CD4-positive, alpha-beta T cell treated with Interleukin-6 at 100 ng/mL for 8 hours (primary cell): ENCODE data around the gene S100G.
"Not testable (repeated sequence)": the region's sequence is repeated elsewhere in the genome, so short reads cannot be mapped to it uniquely, and the experiment has no call there.

ENCODE experiments used
- DNase-seq: peaks from one replicate; pipeline ENCODE4 v3.0.0-alpha.2; 2020; ENCODE audit warnings: mixed read lengths, low spot score

Gene S100G

GRCh38 chrX:16649858-16650257 is at the start of gene S100G:
S100G (plus strand) TSS chrX:16650158; CDS start chrX:16651007, 849 bp downstream.
- no peak for DNase-seq

DNA sequence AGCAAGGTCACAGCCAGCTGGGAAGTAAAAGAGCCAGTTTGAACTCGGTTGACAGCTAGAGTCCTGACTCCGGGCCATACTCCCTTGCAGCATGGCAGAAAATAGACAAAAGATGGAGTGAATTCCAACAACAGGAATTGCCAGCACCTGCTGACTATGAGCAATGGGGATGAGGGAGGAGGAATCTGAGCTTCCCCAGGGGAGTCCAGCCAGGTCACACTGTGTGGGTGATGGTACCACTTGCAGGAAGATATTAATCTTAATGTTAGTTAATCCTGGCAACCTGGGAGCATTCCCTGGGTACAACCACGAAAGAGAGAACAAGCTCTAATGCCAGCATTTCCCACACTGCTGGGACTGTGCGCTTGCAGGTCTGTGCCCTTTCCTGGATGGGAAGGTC is 48.1 kb upstream of the S100G start:
- no peak for DNase-seq

DNA sequence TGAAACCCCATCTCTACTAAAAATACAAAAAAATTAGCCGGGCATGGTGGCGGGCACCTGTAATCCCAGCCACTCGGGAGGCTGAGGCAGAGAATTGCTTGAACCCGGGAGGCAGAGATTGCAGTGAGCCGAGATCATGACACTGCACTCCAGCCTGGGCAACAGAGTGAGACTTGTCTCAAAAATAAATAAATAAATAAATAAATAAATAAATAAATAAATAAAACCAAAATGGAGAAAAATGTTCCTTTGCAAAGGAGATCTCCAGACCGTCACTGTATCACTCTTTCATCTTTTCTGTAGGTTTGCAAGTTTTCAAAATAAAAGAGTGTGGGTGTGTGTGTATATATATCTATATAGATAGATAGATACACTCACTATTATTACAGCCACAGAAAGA is 46.7 kb upstream of the S100G start:
- not testable (repeated sequence) for DNase-seq

DNA sequence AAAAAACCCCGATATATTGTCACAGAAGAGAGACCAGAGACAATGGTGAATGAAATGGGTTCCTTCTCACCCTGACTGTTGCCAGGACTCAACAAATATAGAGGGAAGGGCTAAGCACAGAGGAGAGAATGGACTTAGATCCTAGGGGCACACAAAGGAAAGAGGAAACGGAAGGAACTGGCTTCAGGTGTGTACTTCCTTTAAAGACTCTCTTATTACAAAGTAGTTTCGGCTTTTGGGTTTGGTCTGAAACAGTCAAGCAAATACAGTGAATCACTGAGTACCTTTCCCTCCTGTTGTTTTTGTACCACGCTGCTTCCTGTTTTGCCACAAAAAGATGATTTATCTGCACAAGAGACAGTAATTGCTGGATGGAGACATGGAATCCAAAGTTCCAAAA is 46.1 kb upstream of the S100G start:
- DNase-seq = peak; percentile 36

DNA sequence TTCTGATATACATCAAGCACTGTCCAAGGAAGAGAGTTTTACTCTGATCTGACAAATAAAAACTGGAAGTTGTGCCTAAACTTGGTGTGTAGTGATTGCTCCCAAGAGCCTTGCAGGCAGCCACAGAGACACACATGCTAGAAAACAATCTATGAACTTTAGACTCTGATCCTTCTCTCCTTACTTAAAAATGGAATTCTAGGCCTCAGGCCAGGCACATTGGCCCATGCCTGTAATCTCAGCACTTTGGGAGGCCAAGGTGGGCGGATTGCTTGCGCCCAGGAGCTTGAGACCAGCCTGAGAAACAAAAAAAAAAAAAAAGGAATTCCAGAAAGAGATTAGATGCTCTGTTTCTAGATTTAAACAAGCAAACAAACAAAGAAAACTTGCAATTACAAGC is 45.6 kb upstream of the S100G start:
- DNase-seq = no peak

DNA sequence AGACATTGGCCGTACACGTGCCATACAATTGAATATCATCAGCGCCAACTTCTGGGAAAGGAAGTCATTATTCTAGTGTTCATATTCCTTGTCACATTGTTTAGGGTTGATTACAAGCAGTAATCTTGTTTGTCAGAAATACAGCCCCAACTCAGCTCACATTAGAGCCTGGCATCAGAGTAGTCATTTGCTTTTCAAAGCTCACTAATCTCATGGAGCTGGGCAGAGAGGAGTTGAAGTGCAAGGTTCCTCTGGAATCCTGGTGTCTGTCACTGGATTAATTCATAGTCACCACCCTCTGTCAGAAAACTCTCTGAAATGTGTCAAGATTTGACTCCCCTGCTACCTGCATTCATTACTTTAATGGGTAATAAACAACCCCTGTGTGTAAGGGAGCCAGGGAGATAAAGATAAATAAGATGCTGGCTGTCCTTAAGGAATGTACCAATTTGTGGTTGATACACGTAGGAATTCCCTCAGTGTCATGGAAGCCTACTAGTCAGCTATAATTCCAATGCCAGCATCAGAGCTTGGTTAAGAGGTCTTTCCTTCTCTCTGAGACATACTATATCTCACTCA is 43.7 kb upstream of the S100G start:
- DNase-seq = no peak

GRCh38 chrX:16610121-16610621 is 39.8 kb upstream of the S100G start:
- DNase-seq = no peak

GRCh38 chrX:16610654-16611053 is 39.3 kb upstream of the S100G start:
- DNase-seq = not testable (repeated sequence)

DNA sequence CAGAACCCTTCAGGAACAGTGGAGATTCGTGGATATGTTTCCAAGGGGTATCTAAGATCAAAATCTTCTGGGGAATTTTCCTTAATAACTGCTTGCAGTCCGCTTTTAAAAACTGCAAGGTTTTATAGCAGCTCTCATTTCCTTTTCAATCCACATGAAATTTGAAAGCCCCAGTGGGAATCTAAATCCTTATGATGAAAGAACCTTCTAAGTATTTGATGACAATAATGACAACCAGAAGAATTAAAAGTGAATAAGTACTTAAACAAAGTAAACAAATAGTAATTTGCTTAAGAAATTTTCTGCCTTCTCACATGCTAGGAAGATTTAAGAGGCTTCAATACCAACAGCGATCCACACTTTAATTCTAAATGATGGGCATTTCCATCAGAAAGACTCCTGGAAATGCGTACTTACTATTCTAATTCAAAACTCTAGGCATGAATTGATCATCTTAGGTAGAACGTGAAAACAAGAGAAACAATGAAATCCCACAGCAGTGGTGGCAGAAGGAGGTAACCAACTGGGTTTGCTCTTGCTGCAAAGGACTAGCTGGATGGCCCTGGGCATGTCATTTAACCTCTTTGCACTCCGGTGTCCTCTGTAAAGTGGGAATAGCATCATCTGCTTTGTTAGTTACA is 37.6 kb upstream of the S100G start:
- DNase-seq = no peak

DNA sequence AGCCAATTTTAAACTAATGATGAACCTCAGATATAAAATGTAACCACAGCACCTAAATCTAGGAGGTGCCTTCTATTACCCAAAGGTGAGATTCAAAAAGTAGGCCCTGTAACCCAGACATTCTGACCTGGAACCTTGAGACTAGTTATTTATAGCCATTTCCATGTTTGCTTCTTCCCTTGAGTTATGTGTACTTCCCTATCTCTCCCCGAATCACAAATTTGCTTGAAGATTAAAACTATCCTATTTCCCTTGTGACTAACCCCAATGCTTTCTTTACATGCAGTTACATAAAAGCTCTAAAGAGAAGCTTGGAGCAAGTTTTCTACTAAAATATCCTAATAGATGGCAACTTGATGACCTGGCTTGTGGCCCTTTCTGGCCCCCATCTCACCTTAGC is 32.6 kb upstream of the S100G start:
- no peak for DNase-seq

- no peak for DNase-seq
Measured at GRCh38 chrX:16618422-16618821, 31.5 kb upstream of the S100G start.

GRCh38 chrX:16619024-16619423 is 30.9 kb upstream of the S100G start:
- no peak for DNase-seq

DNA sequence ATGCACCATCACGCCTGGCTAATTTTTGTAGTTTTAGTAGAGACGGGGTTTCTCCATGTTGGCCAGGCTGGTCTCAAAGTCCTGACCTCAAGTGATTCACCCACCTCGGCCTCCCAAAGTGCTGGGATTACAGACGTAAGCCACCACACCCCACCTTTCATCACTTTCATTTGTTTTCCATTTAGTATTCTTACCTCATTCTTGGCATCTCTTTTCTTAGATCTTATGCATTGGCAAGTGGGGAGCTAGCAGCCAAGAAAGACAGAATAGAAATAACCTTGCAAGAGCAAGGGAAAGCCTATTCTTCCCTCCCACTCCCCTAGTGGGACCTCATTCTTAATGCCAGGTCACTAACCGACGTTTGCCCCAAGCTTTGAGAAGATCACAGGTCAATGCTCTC is 21.4 kb upstream of the S100G start:
- not testable (repeated sequence) for DNase-seq

- no peak for DNase-seq
Measured at GRCh38 chrX:16628946-16629595, 20.9 kb upstream of the S100G start.

- DNase-seq = no peak
Measured at GRCh38 chrX:16629909-16630308, 20.0 kb upstream of the S100G start.

- DNase-seq = no peak
Measured at GRCh38 chrX:16633754-16634153, 16.2 kb upstream of the S100G start.

- no peak for DNase-seq
Measured at GRCh38 chrX:16635040-16635439, 14.9 kb upstream of the S100G start.

DNA sequence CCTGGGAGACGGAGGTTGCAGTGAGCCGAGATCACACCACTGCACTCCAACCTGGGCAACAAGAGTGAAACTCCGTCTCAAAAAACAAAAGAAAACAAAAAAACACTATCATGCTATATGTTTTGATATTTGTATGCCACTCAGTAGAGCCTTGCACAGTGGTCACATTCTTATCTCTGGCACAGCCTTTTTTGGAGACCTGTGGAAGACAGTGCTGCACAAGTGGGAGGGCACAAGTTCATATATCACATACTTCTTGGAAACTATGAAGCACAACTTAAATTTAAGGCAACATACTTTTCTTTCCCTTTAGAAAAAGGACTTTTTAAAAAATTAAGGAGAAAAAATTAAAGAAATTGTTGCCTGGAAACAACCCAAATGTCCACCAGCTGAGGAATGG is 14.4 kb upstream of the S100G start:
- no peak for DNase-seq

- DNase-seq = no peak
Measured at GRCh38 chrX:16638533-16638932, 11.4 kb upstream of the S100G start.

- no peak for DNase-seq
Measured at GRCh38 chrX:16639966-16640365, 10.0 kb upstream of the S100G start.

DNA sequence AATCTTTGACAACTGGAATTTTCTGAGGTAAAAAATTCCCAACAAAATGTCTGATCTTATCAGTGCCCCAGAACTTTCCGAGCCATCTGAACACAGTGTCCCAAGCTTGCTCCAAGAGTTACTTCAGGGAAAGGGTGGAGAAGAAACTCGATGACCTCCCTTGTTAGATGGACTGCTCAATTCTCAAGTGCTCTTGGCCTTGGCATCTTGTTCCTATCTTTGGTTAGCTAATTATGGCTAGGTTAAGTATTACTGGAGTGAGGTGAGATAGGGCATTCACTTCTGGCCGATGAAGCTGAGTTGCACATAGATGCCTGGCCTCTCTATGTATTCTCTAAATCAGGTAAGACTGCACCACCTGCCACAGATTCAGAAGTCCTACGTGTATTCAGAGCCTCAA is 9.1 kb upstream of the S100G start:
- no peak for DNase-seq

DNA sequence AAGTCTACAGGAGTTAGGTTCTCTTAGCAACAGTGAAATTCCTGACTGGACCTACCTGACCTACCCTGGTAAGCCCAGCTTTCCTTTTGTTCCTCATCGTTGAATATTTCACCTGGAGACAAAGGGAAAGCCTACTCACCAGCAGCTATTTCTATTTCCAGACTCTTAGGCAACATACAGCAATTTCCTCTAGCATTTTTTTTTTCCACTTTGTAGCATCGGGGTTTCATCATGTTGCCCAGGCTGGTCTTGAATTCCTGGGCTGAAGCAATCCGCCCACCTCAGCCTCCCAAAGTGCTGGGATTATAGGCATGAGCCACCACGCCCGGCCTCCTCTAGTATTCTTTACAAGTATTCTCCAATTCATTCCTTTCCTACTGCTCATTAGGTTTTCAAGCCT is 6.8 kb upstream of the S100G start:
- no peak for DNase-seq

GRCh38 chrX:16646366-16647138 is 3.4 kb upstream of the S100G start:
- DNase-seq = no peak
